GM19193 (cell line): ENCODE results near the gene PTTG1IP.

Source experiments
- POLR2A ChIP-seq: IDR thresholded peaks from 4 replicates; pipeline ENCODE4 v1.6.1; 2011; ENCODE audit not compliant: insufficient read depth, insufficient read length; ENCODE audit errors: extremely low read depth

Gene PTTG1IP

DNA sequence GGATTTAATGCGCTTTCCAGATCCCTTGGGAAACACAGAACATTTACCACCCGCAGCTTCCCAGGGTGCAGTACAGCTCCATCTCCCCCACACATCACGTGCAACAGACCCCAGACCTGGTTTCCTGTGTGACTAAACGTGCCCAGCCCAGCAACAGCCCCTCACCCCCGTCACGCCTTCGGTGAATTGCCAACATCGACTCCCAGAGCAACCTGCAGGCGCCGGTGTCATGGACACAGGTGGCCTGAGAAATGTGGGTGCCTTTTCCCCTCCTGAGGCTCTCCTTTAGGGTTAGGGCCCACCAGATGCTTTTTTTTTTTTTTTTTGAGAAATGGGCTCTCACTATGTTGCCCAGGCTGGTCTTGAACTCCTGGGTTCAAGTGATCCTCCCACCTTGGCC is 31.4 kb downstream of the PTTG1IP start:
- TF ChIP-seq POLR2A = no peak

DNA sequence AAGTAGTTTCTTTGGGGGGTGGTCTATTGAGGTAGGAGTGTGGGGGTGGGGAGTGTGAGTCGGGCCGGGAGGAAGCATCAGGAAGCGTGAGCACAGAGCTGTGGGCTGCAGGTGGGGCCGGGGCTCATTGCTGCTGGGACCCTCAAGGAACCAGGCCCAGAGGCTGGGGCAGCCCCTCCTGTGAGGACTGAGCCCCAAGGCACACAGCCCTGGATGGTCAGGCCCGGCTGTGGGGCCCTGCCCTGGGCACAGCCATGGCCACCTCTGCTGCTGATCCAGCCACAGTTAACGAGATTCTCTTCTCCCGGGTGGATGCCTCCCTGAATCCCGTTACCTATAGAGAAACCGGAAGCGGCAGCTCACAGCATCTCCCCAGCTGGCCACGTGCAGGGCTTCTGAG is 32.7 kb downstream of the PTTG1IP start:
- no peak for TF ChIP-seq POLR2A

DNA sequence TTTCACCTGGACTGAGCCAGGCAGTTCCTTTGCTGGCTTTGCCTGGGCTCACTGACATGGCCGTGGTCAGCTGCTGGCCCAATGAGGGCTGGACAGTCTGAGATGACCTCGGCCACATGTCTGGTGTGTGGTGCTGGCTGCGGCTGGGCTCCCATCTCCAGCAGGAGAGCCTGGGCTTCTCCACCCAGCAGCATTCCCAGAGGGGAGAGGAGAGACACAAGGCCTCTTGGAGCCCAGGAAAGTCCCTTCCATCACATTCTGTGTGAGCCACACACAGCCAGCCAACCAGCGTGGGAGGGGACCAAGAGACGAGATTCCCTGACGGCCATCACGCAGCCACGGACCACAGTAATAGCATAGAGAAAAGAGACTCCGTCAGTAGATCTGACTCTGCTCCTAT is 34.5 kb downstream of the PTTG1IP start:
- no peak for TF ChIP-seq POLR2A

DNA sequence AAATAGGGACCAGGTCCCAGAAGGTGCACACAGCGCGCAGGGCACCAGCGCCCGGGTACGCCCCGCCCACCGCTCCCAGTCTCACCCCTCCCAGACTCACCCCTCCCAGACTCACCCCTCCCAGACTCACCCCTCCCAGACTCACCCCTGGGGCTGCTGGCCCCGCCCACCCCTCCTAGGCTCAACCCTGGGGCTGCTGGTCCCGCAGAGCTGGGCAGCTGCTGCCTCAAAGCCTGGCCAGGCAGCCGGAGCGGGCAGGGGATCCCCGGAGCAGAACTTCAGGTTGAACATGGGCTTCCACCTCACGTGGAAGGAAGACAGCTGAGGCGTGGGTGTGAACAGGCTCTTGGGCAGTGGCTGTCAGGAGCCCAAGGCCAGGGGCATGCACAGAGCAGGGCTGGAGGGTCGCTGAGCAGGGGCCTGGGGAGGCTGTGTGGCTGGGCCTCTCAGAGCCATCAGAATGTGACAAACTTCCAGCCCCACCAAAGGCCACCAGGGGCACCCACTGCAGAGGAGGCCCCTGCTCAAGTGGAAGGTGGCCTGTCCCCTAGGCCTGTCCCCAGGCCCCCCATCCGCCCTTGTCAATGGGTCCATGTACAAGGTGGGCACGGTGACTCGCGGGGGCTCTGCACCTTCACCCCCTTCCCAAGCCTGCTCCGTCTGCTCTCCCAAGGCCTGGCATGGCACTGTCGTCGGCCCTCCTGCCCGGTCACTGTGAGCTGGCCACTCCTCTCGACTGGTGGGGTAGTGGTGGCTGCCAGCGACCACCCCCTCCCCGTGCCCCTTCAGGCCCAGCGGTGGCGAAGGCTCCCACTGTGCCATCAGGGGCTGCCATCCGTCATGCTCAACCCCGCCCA is 35.2 kb downstream of the PTTG1IP start:
- TF ChIP-seq POLR2A = no peak

DNA sequence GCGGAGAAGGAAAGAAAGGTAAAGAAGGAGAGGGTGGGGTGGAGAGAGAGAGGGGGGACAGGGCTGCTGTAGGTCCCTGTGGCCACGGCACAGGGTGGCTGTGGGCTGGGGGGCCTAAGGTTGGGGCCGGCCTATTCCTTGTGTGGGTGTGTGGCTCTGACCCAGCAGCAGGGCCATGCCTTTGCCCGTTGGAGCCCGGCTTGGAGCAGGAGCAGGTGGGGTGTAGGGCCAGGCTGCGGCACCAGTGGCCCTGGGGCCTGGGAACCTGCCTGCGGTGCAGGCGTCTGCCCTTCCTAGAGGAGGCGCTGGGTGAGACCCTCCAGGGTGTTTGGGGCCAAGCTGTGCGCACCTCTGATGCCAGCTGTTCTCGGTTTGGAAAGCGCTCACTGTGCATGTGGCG is 36.0 kb downstream of the PTTG1IP start:
- TF ChIP-seq POLR2A = no peak

DNA sequence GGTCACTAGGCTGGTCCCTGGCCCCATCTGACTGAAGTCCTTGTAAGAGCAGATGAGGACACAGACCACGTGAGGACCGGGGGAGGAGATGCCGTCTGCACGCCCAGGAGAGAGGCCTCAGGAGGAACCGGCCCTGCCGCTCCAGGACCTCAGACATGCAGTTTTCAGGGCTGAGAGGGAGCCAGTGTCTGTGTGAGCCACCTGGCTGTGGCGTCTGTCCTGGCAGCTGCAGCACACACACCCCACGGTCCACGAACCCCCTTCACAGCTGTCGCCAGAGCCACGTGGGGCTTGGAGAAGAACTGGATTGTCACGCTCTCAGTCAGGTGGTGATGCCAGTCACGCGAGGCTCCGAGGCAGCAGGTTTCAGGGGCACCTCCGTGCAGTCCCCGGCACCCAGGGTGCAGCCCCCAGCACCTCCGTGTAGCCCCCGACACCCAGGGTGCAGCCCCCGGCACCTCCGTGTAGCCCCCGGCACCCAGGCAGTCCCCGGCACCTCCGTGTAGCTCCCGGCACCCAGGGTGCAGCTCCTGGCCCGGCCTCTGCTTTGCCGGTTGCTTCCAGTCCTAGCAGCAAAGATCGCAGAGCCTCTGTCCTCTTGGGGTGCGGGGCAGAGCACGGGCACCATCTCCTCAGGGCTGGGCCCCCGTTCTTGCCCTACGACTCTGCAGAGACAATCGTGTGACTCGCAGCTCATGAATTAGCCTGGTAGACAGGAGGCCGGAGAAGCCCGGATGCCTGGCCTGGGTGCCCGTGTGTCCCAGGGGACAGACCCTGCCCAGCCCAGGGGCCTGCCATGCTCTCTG is 36.6 kb downstream of the PTTG1IP start:
- TF ChIP-seq POLR2A = no peak

DNA sequence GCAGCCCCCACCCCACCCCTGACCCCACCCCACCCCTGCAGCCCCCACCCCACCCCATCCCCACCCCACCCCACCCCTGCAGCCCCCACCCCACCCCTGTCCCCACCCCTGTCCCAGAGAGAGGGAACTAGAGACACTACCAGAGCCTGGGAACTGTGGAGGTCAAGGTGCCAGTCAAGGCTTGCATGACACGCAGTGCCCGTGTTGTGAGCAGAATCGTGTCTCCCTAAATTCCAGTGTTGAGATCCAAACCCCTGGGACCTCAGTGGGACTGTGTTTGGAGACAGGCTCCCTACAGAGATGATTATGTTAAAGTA is 37.2 kb downstream of the PTTG1IP start:
- TF ChIP-seq POLR2A = no peak

DNA sequence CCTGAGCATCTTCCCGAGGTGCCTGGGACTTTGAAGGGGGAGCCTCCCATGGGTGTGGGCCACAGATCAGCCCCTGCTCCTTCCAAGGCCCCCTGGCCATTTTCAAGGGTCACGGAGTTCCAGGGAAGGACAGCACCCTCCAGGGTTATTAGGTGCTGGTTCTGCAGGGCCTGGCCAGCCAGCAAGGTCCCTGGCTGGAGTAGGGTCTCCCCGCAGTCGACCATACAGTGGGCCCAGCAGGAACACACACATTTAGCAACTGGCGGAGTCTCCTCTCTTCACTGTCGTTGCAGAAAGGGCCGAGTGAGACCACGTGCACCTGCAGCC is 37.9 kb downstream of the PTTG1IP start:
- no peak for TF ChIP-seq POLR2A

DNA sequence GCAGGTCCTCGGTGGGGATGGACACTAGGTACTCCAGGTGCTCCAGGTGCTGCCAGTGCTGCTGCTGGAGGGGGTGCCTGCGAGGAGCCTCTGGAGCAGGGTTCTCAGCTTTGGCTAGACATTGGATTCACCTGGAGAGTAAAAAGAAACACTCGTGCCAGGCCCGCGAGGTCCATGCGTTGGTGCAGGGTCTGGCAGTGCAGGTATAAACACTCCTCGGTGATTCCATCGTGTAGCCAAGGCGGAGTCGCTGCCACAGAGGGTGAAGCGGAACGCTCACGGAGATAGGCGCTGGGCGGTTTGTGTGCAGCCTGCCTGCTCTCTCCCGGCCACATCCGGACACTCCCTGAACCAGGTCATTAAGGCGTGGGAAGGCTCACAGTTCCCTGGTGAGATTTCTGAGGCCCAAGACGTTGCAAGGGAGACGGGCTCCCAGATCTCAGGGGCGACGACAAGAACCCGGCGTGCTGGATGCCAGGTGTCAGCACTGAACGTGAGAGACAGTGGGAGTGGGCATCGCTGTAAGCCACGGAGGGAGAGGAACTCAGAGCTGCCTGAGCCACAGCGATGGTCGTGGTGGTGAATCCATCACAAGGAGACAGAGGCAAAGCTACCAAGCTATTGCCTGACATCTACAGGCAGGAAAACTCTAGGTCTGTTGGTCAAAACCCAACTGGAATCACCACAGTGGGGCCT is 38.4 kb downstream of the PTTG1IP start:
- TF ChIP-seq POLR2A = no peak

DNA sequence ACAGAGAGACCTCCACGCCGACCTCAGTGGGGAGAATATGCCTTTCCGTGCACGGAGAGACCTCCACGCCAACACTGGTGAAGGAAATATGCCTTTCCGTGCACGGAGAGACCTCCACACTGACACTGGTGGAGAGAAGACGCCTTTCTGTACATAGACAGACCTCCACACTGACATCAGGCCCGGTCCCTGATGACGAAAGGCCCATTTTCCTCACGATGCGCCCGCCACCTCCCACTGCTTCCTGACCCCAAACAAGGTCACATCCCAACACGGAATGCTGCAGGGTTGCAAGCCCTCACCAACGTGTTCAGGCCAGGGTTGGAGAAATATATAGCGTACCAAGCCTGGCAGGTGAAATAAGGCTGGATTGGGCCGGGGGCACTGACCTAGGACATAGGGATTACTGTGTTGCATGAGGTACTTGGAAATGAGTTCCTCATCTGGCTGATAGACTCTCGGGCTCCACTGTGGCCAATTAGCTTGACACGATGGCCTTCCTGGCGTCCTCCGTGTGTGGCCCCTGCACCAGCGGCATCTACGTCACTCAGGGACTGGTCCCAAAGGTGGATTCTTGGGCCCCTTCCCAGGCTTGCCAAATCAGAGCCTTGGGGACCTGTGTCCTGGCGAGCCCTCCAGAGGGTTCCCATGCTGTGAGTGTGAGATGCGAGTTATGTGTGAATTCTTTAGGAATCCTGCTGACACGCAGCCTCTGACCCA is 39.1 kb downstream of the PTTG1IP start:
- no peak for TF ChIP-seq POLR2A

DNA sequence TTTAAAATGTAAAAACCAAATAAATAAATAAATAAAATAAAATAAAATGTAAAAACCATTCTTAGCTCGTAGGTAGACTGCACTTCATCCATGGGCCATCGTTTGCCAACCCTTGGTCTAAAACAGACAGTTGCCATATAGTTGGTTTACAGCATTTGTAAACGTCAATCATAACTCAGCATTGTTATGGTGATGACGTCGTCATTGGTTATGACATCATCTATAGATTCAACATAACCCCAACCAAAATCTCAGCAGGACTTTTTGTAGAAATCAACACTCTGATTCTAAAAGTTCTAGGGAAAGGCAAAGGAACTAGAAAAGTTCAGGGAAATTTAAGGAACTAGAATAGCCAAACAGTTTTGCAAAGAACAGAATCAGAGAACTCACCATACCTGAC is 39.8 kb downstream of the PTTG1IP start:
- TF ChIP-seq POLR2A = no peak

DNA sequence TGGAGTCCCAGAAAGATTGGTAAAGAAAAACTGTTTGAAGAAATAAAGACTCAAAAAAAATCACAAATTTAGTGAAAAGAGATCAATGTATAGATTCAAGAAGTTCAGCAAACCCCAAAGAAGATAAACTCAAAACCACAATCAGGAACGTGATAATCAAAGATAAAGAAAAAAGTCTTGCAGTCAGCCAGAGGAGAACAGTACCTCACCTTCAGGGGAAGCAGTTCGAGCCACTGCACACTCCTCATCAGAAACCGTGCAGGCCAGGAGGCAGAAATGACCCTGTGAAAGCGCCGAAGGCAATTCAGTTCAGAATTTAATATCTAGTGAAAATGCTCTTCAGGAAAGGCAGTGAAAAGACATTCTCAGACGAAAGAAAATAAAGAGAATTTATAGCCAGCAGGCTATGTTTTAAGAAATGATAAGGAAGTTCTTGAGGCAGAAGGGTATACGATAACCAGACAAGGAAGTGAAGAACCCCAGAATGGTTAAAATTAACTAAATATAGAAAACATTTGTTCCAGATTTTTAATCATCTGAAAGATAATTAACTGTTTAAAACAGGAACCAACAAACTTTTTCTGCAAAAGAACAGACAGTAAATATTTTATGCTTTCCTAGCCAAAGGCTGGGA is 42.1 kb downstream of the PTTG1IP start:
- no peak for TF ChIP-seq POLR2A

DNA sequence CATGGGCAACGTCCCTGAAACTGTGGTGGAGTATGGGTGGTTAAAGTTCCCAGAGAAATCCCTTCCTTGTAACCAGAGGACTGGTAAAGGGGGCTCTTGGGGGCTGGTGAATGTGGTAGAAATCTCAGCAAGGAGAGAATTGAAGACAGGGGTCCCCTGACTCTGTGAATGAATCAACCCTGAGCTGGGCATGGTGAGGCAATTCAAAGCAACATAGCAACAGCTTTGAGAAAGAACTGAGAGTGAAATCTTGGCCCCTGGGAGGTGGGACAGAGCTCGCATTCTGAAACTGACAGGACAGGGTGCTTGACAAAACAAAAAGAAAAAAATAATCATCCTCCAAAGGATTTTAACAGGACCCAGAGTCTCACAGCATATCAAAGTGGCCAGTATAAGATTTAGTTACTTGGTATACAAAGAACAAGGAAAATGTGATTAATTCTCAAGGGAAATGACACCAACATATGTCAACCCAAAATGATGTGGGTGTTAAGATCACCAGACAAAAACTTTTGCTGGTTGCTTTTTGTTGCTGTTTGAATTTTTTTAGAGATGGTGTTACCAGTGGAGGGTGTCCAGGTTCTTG is 43.9 kb downstream of the PTTG1IP start:
- TF ChIP-seq POLR2A = no peak

DNA sequence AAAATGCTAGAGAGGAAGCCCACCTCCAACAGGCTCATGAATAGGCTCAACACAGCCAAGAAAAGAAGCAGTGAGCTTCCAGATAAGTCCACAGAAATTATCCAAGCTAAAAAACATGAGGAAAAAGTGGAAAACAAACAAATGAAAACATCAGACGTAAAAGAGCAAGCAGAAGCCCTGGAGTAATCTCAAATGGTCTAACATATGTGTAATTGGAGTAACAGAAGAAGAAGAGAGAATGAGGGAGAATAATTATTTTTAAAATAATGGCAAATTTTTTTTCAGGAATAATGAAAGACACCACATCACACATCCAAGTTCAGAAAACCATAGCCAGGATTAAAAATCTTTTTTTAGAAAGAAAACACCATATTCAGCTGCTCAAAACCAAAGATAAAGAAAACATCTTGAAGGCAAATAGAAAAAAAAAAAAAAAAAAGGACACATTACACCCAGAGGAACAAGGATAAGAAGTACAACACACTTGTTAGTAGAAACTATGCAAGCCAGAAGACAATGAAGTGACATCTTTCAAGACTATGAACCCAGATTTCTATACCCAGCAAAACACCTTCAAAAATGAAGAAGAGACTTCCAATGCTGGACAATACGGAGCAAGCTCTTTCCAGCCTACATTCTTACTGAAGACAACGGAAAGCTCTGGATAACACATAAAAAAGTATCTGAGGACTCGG is 45.0 kb downstream of the PTTG1IP start:
- TF ChIP-seq POLR2A = no peak

DNA sequence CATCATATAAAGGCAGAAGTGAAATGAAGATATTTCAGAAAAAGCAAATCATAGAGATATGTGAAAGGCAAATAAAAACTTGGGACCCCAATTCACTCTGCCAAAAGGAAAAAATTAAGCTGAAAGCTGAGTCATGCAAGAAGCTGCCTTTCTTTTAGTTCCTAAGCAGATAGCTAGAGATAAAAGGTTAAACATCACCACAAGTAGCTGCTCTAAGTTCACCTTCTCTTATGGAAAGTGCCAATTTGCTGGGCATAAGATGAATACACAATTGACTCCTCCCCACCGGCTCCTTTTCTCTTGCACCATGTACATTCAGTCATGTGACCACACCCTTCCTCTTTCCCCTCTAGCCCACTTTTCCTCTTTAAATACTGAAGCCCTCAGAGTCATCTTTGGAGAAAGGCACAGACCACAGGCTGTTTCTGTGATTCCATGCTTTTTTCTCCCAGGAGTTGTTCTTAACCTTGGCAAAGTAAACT is 50.3 kb downstream of the PTTG1IP start:
- TF ChIP-seq POLR2A = no peak
